Panc1 (cell line): Measurements from ENCODE around the gene CREB5. TPM values are rescaled to one million over a fixed set of nuclear protein-coding genes. Genes with fewer than 3 reads are reported as not detected.
"Not testable (repeated sequence)": the region's sequence is repeated elsewhere in the genome, so short reads cannot be mapped to it uniquely, and the experiment has no call there.

Experiments used
- ATAC-seq: fragments of 200-7000 bp; cut with Tn5 transposase; 2 replicates; pipeline ENCODE4 v1.9.1; 2020; ENCODE audit warnings: mild to moderate bottlenecking, moderate library complexity
- BruUV-seq: library from RNA; stranded (reverse); fragments of 400-500 nt; replicated peaks from 2 replicates; lab custom pipeline; 2021; lab: Mats Ljungman, UMichigan
- CTCF ChIA-PET: fragments of 300-600 bp; sonication (Branson Sonifier 250); formaldehyde crosslinking; loops from one replicate; lab custom pipeline; 2022; ENCODE audit warnings: antibody characterized with exemption; lab: Charles Lee
- POLR2A ChIA-PET: fragments of 300-600 bp; sonication (Branson Sonifier 250); formaldehyde crosslinking; loops from one replicate; lab custom pipeline; 2022; ENCODE audit warnings: antibody characterized with exemption; lab: Charles Lee
- DNase-seq: peaks from one replicate; pipeline ENCODE4 v3.0.0-alpha.2; 2010; ENCODE audit warnings: low read depth, low spot score
- H3K27ac ChIP-seq: 2 replicates; pipeline ENCODE4 v1.5.1; 2011; ENCODE audit warnings: mild to moderate bottlenecking, low read length, inconsistent platforms
- H3K27me3 ChIP-seq: fragments of 200-500 bp; sonication (Bioruptor generic); 2 replicates; pipeline ENCODE4 v1.6.0; 2014; ENCODE audit warnings: low read length, inconsistent platforms; ENCODE audit not compliant: control insufficient read depth, insufficient read depth
- H3K36me3 ChIP-seq: fragments of 200-500 bp; sonication (Bioruptor generic); 2 replicates; pipeline ENCODE4 v1.5.1; 2014; ENCODE audit warnings: inconsistent platforms, mild to moderate bottlenecking, low read length, moderate library complexity; ENCODE audit not compliant: control insufficient read depth, insufficient read depth
- H3K4me1 ChIP-seq: 2 replicates; pipeline ENCODE4 v1.5.1; 2011; ENCODE audit warnings: inconsistent platforms, mild to moderate bottlenecking, low read length, moderate library complexity; ENCODE audit not compliant: control insufficient read depth, insufficient read depth
- H3K4me3 ChIP-seq, 2 experiments: 2 replicates each; pipeline ENCODE4 v1.5.1; 2011 to 2012; ENCODE audit warnings: low read depth in 2 of 2, low read length in 2 of 2, mild to moderate bottlenecking in 2 of 2, inconsistent platforms in 1 of 2, moderate library complexity in 1 of 2
- H3K9me3 ChIP-seq: fragments of 200-500 bp; sonication (Bioruptor generic); 2 replicates; pipeline ENCODE4 v1.5.1; 2014; ENCODE audit warnings: low read depth, mild to moderate bottlenecking, inconsistent platforms, low read length, moderate library complexity; ENCODE audit not compliant: control insufficient read depth, insufficient read depth
- CTCF ChIP-seq: fragments of 450-650 bp; IDR thresholded peaks from 2 replicates; pipeline ENCODE4 v1.5.1; 2017; ENCODE audit warnings: mild to moderate bottlenecking
- POLR2AphosphoS5 ChIP-seq: IDR thresholded peaks from 2 replicates; pipeline ENCODE4 v1.6.1; 2012; ENCODE audit warnings: mild to moderate bottlenecking, low read depth, low read length, moderate library complexity
- SIN3A ChIP-seq: IDR thresholded peaks from 2 replicates; pipeline ENCODE4 v1.6.1; 2012; ENCODE audit warnings: low read depth, mild to moderate bottlenecking, low read length, moderate library complexity, borderline replicate concordance; ENCODE audit not compliant: insufficient read depth
- TCF7L2 ChIP-seq: IDR thresholded peaks from 2 replicates; pipeline ENCODE4 v1.6.1; 2011; ENCODE audit warnings: mild to moderate bottlenecking, low read depth, low read length, inconsistent platforms
- in situ Hi-C: cut with HindIII; loops from 2 replicates; pipeline ENCODE4 v1.10.0; 2016; ENCODE audit warnings: low sequenced_read_pairs, low pct_unique_long_range_greater_than_20kb
- intact Hi-C: fragments of 100-400 bp; cut with micrococcal nuclease; formaldehyde crosslinking; loops from one replicate; pipeline ENCODE4 v1.10.0; 2022; ENCODE audit not compliant: unreplicated experiment
- total RNA-seq: library from RNA; stranded (reverse); gene quantifications from one replicate; pipeline ENCODE4 v1.2.1, GENCODE V29; 2021; ENCODE audit not compliant: unreplicated experiment
- TF ChIP-seq, protein P1 (sequence below), 2 experiments: IDR thresholded peaks; 2 replicates each; pipeline ENCODE4 v1.6.1; 2011 to 2012; ENCODE audit warnings: low read depth in 2 of 2, control low read depth in 1 of 2, low read length in 1 of 2, mild to moderate bottlenecking in 1 of 2, moderate library complexity in 1 of 2; ENCODE audit not compliant: insufficient read depth in 1 of 2

CREB5 gene
- total RNA-seq, 1 experiment from 2014 or later: 3.1 TPM

DNA sequence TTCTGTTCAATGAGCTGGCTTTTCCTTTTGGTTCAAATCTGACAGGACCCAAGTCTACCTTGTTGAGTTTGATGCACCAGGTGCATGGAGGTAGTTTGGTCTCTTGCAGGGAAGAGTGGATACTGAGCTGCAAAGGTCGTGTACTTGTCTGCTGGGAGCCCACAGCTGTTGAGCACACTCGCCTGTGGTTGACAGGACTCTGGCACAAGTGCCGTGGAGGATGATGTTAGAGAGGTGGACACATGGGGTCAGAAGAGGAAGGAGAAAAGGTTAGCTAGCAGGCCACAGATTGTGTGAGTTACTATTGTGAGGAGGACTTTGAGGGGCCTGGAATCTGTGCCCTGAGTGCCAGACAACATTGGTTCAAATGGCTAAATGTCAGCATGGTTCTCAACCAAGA is 197.3 kb downstream of the CREB5 start:
- ChIA-PET POLR2A (no interaction called here), CTCF (no interaction called here)
- Histone ChIP-seq H3K36me3 (no peaks in the 10 kb centered on the region), H3K4me3 (no peak overlapping the region), H3K9me3 (no peaks in the 10 kb centered on the region), H3K27me3 (peaks cover 3% of the 10 kb centered on the region; the same call in 1 of the 2 replicates), H3K27ac (no peak overlapping the region), H3K4me1 (no peaks in the 10 kb centered on the region)
- no TSS peak for BruUV-seq
- DNase-seq: no peak
- in situ Hi-C loops (no loop called here), intact Hi-C loops (no loop called here)
- TF ChIP-seq TCF7L2 (no peak), CTCF (no peak), SIN3A (no peak), POLR2AphosphoS5 (no peak)
- TF ChIP-seq, protein P1, sequence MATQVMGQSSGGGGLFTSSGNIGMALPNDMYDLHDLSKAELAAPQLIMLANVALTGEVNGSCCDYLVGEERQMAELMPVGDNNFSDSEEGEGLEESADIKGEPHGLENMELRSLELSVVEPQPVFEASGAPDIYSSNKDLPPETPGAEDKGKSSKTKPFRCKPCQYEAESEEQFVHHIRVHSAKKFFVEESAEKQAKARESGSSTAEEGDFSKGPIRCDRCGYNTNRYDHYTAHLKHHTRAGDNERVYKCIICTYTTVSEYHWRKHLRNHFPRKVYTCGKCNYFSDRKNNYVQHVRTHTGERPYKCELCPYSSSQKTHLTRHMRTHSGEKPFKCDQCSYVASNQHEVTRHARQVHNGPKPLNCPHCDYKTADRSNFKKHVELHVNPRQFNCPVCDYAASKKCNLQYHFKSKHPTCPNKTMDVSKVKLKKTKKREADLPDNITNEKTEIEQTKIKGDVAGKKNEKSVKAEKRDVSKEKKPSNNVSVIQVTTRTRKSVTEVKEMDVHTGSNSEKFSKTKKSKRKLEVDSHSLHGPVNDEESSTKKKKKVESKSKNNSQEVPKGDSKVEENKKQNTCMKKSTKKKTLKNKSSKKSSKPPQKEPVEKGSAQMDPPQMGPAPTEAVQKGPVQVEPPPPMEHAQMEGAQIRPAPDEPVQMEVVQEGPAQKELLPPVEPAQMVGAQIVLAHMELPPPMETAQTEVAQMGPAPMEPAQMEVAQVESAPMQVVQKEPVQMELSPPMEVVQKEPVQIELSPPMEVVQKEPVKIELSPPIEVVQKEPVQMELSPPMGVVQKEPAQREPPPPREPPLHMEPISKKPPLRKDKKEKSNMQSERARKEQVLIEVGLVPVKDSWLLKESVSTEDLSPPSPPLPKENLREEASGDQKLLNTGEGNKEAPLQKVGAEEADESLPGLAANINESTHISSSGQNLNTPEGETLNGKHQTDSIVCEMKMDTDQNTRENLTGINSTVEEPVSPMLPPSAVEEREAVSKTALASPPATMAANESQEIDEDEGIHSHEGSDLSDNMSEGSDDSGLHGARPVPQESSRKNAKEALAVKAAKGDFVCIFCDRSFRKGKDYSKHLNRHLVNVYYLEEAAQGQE (IDR thresholded peaks at IDR 0.05; ENCODE audit: insufficient read depth in 1 of 2, low read depth in 2 of 2, low read length in 1 of 2): no peak
- ATAC-seq: no peak

DNA sequence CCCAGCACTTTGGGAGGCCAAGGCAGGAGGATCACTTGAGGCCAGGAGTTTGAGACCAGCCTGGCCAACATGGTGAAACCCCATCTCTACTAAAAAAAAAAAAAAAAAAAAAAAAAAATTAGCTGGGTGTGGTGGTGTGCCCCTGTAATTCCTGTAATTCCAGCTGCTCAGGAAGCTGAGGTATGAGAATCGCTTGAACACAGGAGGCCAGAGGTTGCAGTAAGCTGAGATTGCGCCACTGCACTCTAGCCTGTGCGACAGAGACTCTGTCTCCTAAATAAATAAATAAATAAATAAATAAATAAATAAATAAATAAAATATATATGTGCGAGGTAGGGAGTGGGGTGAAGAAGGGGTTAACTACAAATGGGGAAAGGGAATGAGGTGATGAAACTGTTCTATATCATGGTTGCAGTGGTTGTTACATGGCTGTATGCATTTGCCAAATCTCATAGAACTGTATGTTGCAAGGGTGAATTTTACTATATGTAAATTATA is 199.1 kb downstream of the CREB5 start:
- H3K9me3 ChIP-seq, H3K36me3 ChIP-seq, POLR2A ChIA-PET, H3K4me1 ChIP-seq, ATAC-seq, H3K4me3 ChIP-seq, in situ Hi-C loops, DNase-seq, H3K27ac ChIP-seq, CTCF ChIA-PET, H3K27me3 ChIP-seq, BruUV-seq, intact Hi-C loops: not testable (repeated sequence)

GRCh38 chr7:28613262-28613661 is 200.9 kb downstream of the CREB5 start:
- ChIA-PET CTCF (no interaction called here), POLR2A (no interaction called here)
- DNase-seq: no peak
- in situ Hi-C loops: no loop called here
- Histone ChIP-seq H3K27me3 (peaks cover 3% of the 10 kb centered on the region; the same call in 1 of the 2 replicates), H3K9me3 (no peaks in the 10 kb centered on the region), H3K4me3 (no peak overlapping the region), H3K4me1 (no peaks in the 10 kb centered on the region), H3K27ac (no peak overlapping the region), H3K36me3 (no peaks in the 10 kb centered on the region)
- TF ChIP-seq CTCF (no peak), TCF7L2 (no peak), POLR2AphosphoS5 (no peak), SIN3A (no peak)
- TF ChIP-seq, protein P1 (IDR thresholded peaks at IDR 0.05; ENCODE audit: insufficient read depth in 1 of 2, low read depth in 2 of 2, low read length in 1 of 2): no peak
- intact Hi-C loops: no loop called here
- no TSS peak for BruUV-seq
- no peak for ATAC-seq
